ENCODE data around the gene PNMA8B.

DNA sequence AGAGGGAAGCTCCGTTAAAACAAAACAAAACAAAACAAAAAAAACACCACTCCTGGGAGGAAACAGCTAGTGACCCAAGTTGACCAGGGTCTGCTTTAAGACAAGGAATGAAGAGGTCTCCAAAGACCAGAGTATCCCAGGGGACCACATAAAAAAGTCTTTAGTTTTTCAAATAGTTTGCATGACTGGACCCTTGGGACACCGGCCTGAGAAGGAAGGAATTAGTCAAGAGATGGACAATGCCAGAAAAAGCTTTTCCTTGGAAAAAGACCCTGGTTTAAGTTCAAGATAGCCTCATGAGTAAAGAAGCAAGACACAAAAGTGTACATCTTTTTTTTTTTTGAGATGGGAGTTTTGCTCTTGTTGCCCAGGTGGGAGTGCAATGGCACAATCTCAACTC lies 12.5 kb upstream of the PNMA8B start:
- TF ChIP-seq, protein P1, sequence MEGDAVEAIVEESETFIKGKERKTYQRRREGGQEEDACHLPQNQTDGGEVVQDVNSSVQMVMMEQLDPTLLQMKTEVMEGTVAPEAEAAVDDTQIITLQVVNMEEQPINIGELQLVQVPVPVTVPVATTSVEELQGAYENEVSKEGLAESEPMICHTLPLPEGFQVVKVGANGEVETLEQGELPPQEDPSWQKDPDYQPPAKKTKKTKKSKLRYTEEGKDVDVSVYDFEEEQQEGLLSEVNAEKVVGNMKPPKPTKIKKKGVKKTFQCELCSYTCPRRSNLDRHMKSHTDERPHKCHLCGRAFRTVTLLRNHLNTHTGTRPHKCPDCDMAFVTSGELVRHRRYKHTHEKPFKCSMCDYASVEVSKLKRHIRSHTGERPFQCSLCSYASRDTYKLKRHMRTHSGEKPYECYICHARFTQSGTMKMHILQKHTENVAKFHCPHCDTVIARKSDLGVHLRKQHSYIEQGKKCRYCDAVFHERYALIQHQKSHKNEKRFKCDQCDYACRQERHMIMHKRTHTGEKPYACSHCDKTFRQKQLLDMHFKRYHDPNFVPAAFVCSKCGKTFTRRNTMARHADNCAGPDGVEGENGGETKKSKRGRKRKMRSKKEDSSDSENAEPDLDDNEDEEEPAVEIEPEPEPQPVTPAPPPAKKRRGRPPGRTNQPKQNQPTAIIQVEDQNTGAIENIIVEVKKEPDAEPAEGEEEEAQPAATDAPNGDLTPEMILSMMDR (IDR thresholded peaks at IDR 0.05; ENCODE audit: extremely low read depth in 1 of 2, insufficient read depth in 1 of 2, low read depth in 1 of 2, low read length in 2 of 2): no peak
- TF ChIP-seq EZH2 (IDR thresholded peaks at IDR 0.05; ENCODE audit: borderline replicate concordance, low read depth, low read length, severe bottlenecking) (no peak), POLR2AphosphoS5 (IDR thresholded peaks at IDR 0.05; ENCODE audit: insufficient read depth, low read depth, low read length) (no peak), JUN (IDR thresholded peaks at IDR 0.05; ENCODE audit: borderline replicate concordance, insufficient read depth, insufficient read length, low read depth) (no peak), GATA2 (IDR thresholded peaks at IDR 0.05; ENCODE audit: insufficient read depth, insufficient read length, low read depth, low read length) (no peak), POLR2A (IDR thresholded peaks at IDR 0.05; ENCODE audit: low read depth, low read length) (no peak)
- TF ChIP-seq, protein P2, sequence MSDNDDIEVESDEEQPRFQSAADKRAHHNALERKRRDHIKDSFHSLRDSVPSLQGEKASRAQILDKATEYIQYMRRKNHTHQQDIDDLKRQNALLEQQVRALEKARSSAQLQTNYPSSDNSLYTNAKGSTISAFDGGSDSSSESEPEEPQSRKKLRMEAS (IDR thresholded peaks at IDR 0.05; ENCODE audit: insufficient read depth, insufficient read length): no peak

Measured in endothelial cell of umbilical vein (primary cell).